ENCODE data around the gene ITPR2.

ITPR2 gene

GRCh38 chr12:26334621-26335124 lies 498.3 kb downstream of the ITPR2 start:
- Histone ChIP-seq H3K79me2 (ENCODE audit: insufficient read depth, low read length) (no peaks in the 10 kb centered on the region), H2AFZ (ENCODE audit: low read length) (no peak overlapping the region), H3K9me3 (ENCODE audit: insufficient read depth, low read depth, low read length) (no peaks in the 10 kb centered on the region), H3F3A (ENCODE audit: low read depth) (no peaks in the 10 kb centered on the region), H3K9me2 (replicated peaks; ENCODE audit: low read depth, low read length) (no peaks in the 10 kb centered on the region), H3K9ac (ENCODE audit: low read depth, low read length, poor library complexity, severe bottlenecking) (no peak overlapping the region), H3K4me1 (ENCODE audit: insufficient read depth, low read length, poor library complexity, severe bottlenecking) (no peaks in the 10 kb centered on the region), H3K36me3 (ENCODE audit: insufficient read depth, low read length) (no peaks in the 10 kb centered on the region), H4K20me1 (ENCODE audit: insufficient read depth, low read length, poor library complexity, severe bottlenecking) (no peaks in the 10 kb centered on the region), H3K27me3 (ENCODE audit: insufficient read depth, low read length, poor library complexity, severe bottlenecking) (no peaks in the 10 kb centered on the region), H3K4me3 (ENCODE audit: low read length, poor library complexity, severe bottlenecking) (no peak overlapping the region), H3K4me2 (ENCODE audit: low read depth, low read length, poor library complexity, severe bottlenecking) (no peak overlapping the region)
- TF ChIP-seq EZH2phosphoT487 (IDR thresholded peaks at IDR 0.05; ENCODE audit: borderline replicate concordance) (no peak), CTCF (conservative IDR thresholded peaks at IDR 0.05; ENCODE audit: low read length) (no peak)

- H3K9me3 ChIP-seq (ENCODE audit: insufficient read depth, low read depth, low read length), result no peaks in the 10 kb centered on the region
- H3K27me3 ChIP-seq (ENCODE audit: insufficient read depth, low read length, poor library complexity, severe bottlenecking), result no peaks in the 10 kb centered on the region
- no peaks in the 10 kb centered on the region for H4K20me1 ChIP-seq (ENCODE audit: insufficient read depth, low read length, poor library complexity, severe bottlenecking)
- peaks cover 5% of the 10 kb centered on the region for H3K4me1 ChIP-seq (ENCODE audit: insufficient read depth, low read length, poor library complexity, severe bottlenecking)
- H3K36me3 ChIP-seq (ENCODE audit: insufficient read depth, low read length), result no peaks in the 10 kb centered on the region
- H3K79me2 ChIP-seq (ENCODE audit: insufficient read depth, low read length), result no peaks in the 10 kb centered on the region
- no peaks in the 10 kb centered on the region for H3F3A ChIP-seq (ENCODE audit: low read depth)
- no peak overlapping the region for H3K4me2 ChIP-seq (ENCODE audit: low read depth, low read length, poor library complexity, severe bottlenecking)
- no peak overlapping the region for H3K9ac ChIP-seq (ENCODE audit: low read depth, low read length, poor library complexity, severe bottlenecking)
- no peak overlapping the region for H3K4me3 ChIP-seq (ENCODE audit: low read length, poor library complexity, severe bottlenecking)
- no peak overlapping the region for H2AFZ ChIP-seq (ENCODE audit: low read length)
- TF ChIP-seq EZH2phosphoT487 (IDR thresholded peaks at IDR 0.05; ENCODE audit: borderline replicate concordance) (no peak), CTCF (conservative IDR thresholded peaks at IDR 0.05; ENCODE audit: low read length) (no peak)
- H3K9me2 ChIP-seq (replicated peaks; ENCODE audit: low read depth, low read length), result no peaks in the 10 kb centered on the region
Measured at GRCh38 chr12:26331960-26332359, 501.0 kb downstream of the ITPR2 start.

GRCh38 chr12:26331136-26331535 lies 501.9 kb downstream of the ITPR2 start:
- Histone ChIP-seq H4K20me1 (ENCODE audit: insufficient read depth, low read length, poor library complexity, severe bottlenecking) (no peaks in the 10 kb centered on the region), H3K36me3 (ENCODE audit: insufficient read depth, low read length) (no peaks in the 10 kb centered on the region), H3K79me2 (ENCODE audit: insufficient read depth, low read length) (no peaks in the 10 kb centered on the region), H3K4me2 (ENCODE audit: low read depth, low read length, poor library complexity, severe bottlenecking) (no peak overlapping the region), H3K4me3 (ENCODE audit: low read length, poor library complexity, severe bottlenecking) (no peak overlapping the region), H3K9me2 (replicated peaks; ENCODE audit: low read depth, low read length) (no peaks in the 10 kb centered on the region), H3K9me3 (ENCODE audit: insufficient read depth, low read depth, low read length) (no peaks in the 10 kb centered on the region), H3K4me1 (ENCODE audit: insufficient read depth, low read length, poor library complexity, severe bottlenecking) (peaks cover 5% of the 10 kb centered on the region), H3K27me3 (ENCODE audit: insufficient read depth, low read length, poor library complexity, severe bottlenecking) (no peaks in the 10 kb centered on the region), H2AFZ (ENCODE audit: low read length) (no peak overlapping the region), H3F3A (ENCODE audit: low read depth) (no peaks in the 10 kb centered on the region), H3K9ac (ENCODE audit: low read depth, low read length, poor library complexity, severe bottlenecking) (no peak overlapping the region)
- TF ChIP-seq EZH2phosphoT487 (IDR thresholded peaks at IDR 0.05; ENCODE audit: borderline replicate concordance) (no peak), CTCF (conservative IDR thresholded peaks at IDR 0.05; ENCODE audit: low read length) (no peak)

Measured in Loucy (cell line).